ENCODE results near the gene CMPK2.
A peak's percentile ranks its signal among the peaks of the same experiment; 100 is the strongest.

The CMPK2 gene

DNA sequence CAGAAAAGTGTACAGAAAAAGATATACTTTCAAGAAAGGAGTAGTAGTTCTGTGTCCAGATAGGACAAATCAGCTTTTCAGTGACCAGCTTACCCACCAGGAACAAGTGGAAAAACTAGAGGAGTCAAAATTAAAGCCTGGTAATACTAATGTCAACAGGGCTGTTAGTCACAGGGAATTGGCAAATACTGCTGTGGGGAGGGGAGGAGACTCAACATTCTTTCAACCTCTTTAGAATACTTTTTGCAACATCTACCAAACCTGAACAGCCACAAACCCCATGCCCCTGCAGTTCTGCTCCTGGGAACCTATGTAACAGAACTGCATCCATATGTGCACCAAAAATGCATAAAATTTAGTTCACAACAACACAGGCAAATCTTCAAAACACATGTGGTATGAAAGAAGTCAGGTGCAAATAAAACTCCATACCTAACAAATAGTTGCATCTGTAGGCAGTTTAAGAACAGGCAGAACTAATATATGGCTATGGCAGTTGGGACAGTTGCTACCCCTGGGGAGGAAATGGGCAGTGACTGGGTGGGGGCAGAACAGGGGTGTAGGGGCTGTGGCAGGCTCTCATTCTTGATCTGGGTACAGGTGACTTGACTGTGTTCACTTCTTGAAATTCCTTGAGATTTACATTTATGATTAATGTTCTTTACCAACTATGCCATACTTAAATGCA, 9.7 kb downstream of the CMPK2 start:
- H3K4me3 ChIP-seq (ENCODE audit: low read length, poor library complexity, severe bottlenecking): peak overlapping the region; percentile 50
- peak overlapping the region; percentile 57 for H3K4me2 ChIP-seq (ENCODE audit: low read depth, low read length, poor library complexity, severe bottlenecking)
- H3K9me2 ChIP-seq (replicated peaks; ENCODE audit: low read depth, low read length): no peaks in the 10 kb centered on the region
- peaks cover 26% of the 10 kb centered on the region; the same call in 1 of the 2 replicates for H3K36me3 ChIP-seq (ENCODE audit: insufficient read depth, low read length)
- peak overlapping the region; percentile 65 for H3K9ac ChIP-seq (ENCODE audit: low read depth, low read length, poor library complexity, severe bottlenecking)
- no peak overlapping the region for H2AFZ ChIP-seq (ENCODE audit: low read length)
- peaks cover 51% of the 10 kb centered on the region for H3K4me1 ChIP-seq (ENCODE audit: insufficient read depth, low read length, poor library complexity, severe bottlenecking)
- H3K79me2 ChIP-seq (ENCODE audit: insufficient read depth, low read length): peaks cover 9% of the 10 kb centered on the region; the same call in 1 of the 2 replicates
- H3F3A ChIP-seq (ENCODE audit: low read depth): peaks cover 7% of the 10 kb centered on the region; the same call in 1 of the 2 replicates
- H3K9me3 ChIP-seq (ENCODE audit: insufficient read depth, low read depth, low read length): peaks cover 10% of the 10 kb centered on the region; the same call in 1 of the 2 replicates
- H3K27me3 ChIP-seq (ENCODE audit: insufficient read depth, low read length, poor library complexity, severe bottlenecking): no peaks in the 10 kb centered on the region
- no peak for TF ChIP-seq EZH2phosphoT487 (IDR thresholded peaks at IDR 0.05; ENCODE audit: borderline replicate concordance)
- TF ChIP-seq, protein P1, sequence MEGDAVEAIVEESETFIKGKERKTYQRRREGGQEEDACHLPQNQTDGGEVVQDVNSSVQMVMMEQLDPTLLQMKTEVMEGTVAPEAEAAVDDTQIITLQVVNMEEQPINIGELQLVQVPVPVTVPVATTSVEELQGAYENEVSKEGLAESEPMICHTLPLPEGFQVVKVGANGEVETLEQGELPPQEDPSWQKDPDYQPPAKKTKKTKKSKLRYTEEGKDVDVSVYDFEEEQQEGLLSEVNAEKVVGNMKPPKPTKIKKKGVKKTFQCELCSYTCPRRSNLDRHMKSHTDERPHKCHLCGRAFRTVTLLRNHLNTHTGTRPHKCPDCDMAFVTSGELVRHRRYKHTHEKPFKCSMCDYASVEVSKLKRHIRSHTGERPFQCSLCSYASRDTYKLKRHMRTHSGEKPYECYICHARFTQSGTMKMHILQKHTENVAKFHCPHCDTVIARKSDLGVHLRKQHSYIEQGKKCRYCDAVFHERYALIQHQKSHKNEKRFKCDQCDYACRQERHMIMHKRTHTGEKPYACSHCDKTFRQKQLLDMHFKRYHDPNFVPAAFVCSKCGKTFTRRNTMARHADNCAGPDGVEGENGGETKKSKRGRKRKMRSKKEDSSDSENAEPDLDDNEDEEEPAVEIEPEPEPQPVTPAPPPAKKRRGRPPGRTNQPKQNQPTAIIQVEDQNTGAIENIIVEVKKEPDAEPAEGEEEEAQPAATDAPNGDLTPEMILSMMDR (conservative IDR thresholded peaks at IDR 0.05; ENCODE audit: low read length): no peak
- no peaks in the 10 kb centered on the region for H4K20me1 ChIP-seq (ENCODE audit: insufficient read depth, low read length, poor library complexity, severe bottlenecking)

DNA sequence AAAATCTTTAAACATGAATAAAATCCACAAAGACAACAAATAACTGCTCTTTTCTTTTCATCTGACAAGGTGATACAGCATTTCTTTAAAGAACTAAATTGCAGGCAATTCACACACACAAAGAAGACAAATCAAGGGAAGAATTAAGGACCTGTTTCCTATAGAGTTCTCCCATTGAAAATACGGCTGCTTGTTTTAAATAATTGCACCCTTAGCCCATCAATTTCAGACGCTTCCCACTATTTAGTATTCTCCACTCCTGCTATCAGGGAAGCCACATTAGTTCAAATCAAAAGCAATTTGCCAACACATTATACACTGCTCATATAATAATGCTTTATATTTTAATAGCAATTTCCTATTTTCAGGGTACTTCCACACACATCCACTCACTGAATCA, 11.3 kb downstream of the CMPK2 start:
- TF ChIP-seq, protein P1 (conservative IDR thresholded peaks at IDR 0.05; ENCODE audit: low read length): no peak
- no peak for TF ChIP-seq EZH2phosphoT487 (IDR thresholded peaks at IDR 0.05; ENCODE audit: borderline replicate concordance)
- peak overlapping the region; percentile 50 for H3K4me3 ChIP-seq (ENCODE audit: low read length, poor library complexity, severe bottlenecking)
- H3K4me1 ChIP-seq (ENCODE audit: insufficient read depth, low read length, poor library complexity, severe bottlenecking): peaks cover 57% of the 10 kb centered on the region
- no peak overlapping the region for H2AFZ ChIP-seq (ENCODE audit: low read length)
- H3K9me3 ChIP-seq (ENCODE audit: insufficient read depth, low read depth, low read length): no peaks in the 10 kb centered on the region
- no peaks in the 10 kb centered on the region for H4K20me1 ChIP-seq (ENCODE audit: insufficient read depth, low read length, poor library complexity, severe bottlenecking)
- H3F3A ChIP-seq (ENCODE audit: low read depth): peaks cover 7% of the 10 kb centered on the region; the same call in 1 of the 2 replicates
- H3K9me2 ChIP-seq (replicated peaks; ENCODE audit: low read depth, low read length): no peaks in the 10 kb centered on the region
- peaks cover 9% of the 10 kb centered on the region; the same call in 1 of the 2 replicates for H3K79me2 ChIP-seq (ENCODE audit: insufficient read depth, low read length)
- H3K27me3 ChIP-seq (ENCODE audit: insufficient read depth, low read length, poor library complexity, severe bottlenecking): no peaks in the 10 kb centered on the region
- peak overlapping the region; percentile 65 for H3K9ac ChIP-seq (ENCODE audit: low read depth, low read length, poor library complexity, severe bottlenecking)
- H3K36me3 ChIP-seq (ENCODE audit: insufficient read depth, low read length): peaks cover 18% of the 10 kb centered on the region; the same call in 1 of the 2 replicates
- peak overlapping the region; percentile 57 for H3K4me2 ChIP-seq (ENCODE audit: low read depth, low read length, poor library complexity, severe bottlenecking)

DNA sequence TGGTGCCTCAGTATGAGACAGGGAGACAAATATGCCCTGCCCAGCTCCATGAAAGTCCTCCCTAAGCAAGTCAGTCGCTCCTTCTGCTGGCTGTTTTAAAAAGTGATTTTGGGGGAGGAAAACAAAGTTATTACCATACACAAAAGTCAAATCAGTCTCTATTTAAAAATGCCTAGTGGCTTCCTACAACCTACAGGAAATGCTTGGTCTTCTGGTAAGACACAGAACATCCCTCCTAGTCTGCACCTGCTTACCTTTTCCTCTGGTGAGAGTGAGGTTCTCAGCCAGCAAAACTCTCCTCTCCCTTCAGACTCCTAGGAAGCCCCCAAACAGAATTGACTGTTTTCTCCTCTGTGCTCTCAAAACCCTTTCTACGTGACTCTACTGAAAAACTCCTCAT, 13.5 kb downstream of the CMPK2 start:
- Histone ChIP-seq H2AFZ (ENCODE audit: low read length) (no peak overlapping the region), H3K36me3 (ENCODE audit: insufficient read depth, low read length) (peaks cover 20% of the 10 kb centered on the region), H3K4me1 (ENCODE audit: insufficient read depth, low read length, poor library complexity, severe bottlenecking) (peaks cover 66% of the 10 kb centered on the region), H4K20me1 (ENCODE audit: insufficient read depth, low read length, poor library complexity, severe bottlenecking) (no peaks in the 10 kb centered on the region), H3K9ac (ENCODE audit: low read depth, low read length, poor library complexity, severe bottlenecking) (peak overlapping the region; percentile 15), H3F3A (ENCODE audit: low read depth) (peaks cover 7% of the 10 kb centered on the region; the same call in 1 of the 2 replicates), H3K9me2 (replicated peaks; ENCODE audit: low read depth, low read length) (no peaks in the 10 kb centered on the region), H3K4me2 (ENCODE audit: low read depth, low read length, poor library complexity, severe bottlenecking) (peak overlapping the region; percentile 53), H3K79me2 (ENCODE audit: insufficient read depth, low read length) (peaks cover 9% of the 10 kb centered on the region; the same call in 1 of the 2 replicates), H3K4me3 (ENCODE audit: low read length, poor library complexity, severe bottlenecking) (peak overlapping the region; percentile 30), H3K9me3 (ENCODE audit: insufficient read depth, low read depth, low read length) (no peaks in the 10 kb centered on the region), H3K27me3 (ENCODE audit: insufficient read depth, low read length, poor library complexity, severe bottlenecking) (no peaks in the 10 kb centered on the region)
- TF ChIP-seq EZH2phosphoT487 (IDR thresholded peaks at IDR 0.05; ENCODE audit: borderline replicate concordance): no peak
- TF ChIP-seq, protein P1 (conservative IDR thresholded peaks at IDR 0.05; ENCODE audit: low read length): no peak
